Activated CD4-positive, alpha-beta T cell treated with anti-CD3 and anti-CD28 coated beads, Interleukin-2, Interleukin-6, amounts not matched to agents 100 ng/mL and 50 ng/mL, durations not matched to agents 16 hours and 8 hours (primary cell): Measurements from ENCODE around the gene OTOS.
A peak's percentile ranks its signal among the peaks of the same experiment; 100 is the strongest.

ENCODE experiments used
- DNase-seq: peaks from one replicate; pipeline ENCODE4 v3.0.0-alpha.2; 2020

Gene OTOS

GRCh38 chr2:240149943-240150784 is 9.7 kb upstream of the OTOS start:
- DNase-seq: peak; percentile 46

GRCh38 chr2:240147911-240148587 is 7.6 kb upstream of the OTOS start:
- no peak for DNase-seq

- DNase-seq: no peak
Measured at GRCh38 chr2:240147382-240147781, 6.9 kb upstream of the OTOS start.

GRCh38 chr2:240146627-240147278 is 6.3 kb upstream of the OTOS start:
- no peak for DNase-seq

- DNase-seq: no peak
Measured at GRCh38 chr2:240146141-240146561, 5.7 kb upstream of the OTOS start.

- no peak for DNase-seq
Measured at GRCh38 chr2:240145461-240145860, 5.0 kb upstream of the OTOS start.

- DNase-seq: no peak
Measured at GRCh38 chr2:240144649-240145261, 4.3 kb upstream of the OTOS start.

GRCh38 chr2:240143801-240144648 is 3.6 kb upstream of the OTOS start:
- DNase-seq: peak; percentile 84

GRCh38 chr2:240143276-240143675 is 2.8 kb upstream of the OTOS start:
- DNase-seq: no peak

GRCh38 chr2:240142859-240143258 is 2.4 kb upstream of the OTOS start:
- DNase-seq: no peak

GRCh38 chr2:240142256-240142775 is 1.9 kb upstream of the OTOS start:
- DNase-seq: no peak

- DNase-seq: no peak
Measured at GRCh38 chr2:240141736-240142135, 1.3 kb upstream of the OTOS start.

- no peak for DNase-seq
Measured at GRCh38 chr2:240140920-240141319, 462 bp upstream of the OTOS start.

GRCh38 chr2:240139666-240140393 is 628 bp downstream of the OTOS start:
- no peak for DNase-seq

- DNase-seq: no peak
Measured at GRCh38 chr2:240139011-240139441, 1.4 kb downstream of the OTOS start.

GRCh38 chr2:240138254-240138984 is 2.0 kb downstream of the OTOS start:
- DNase-seq: no peak

- no peak for DNase-seq
Measured at GRCh38 chr2:240137596-240138253, 2.7 kb downstream of the OTOS start.

- DNase-seq: peak; percentile 29
Measured at GRCh38 chr2:240136671-240137292, 3.7 kb downstream of the OTOS start.

- DNase-seq: peak; percentile 91
Measured at GRCh38 chr2:240136013-240136670, 4.3 kb downstream of the OTOS start, which contains the start of gene COPS9. TSS of gene COPS9 (minus strand) at chr2:240136305. CDS start at chr2:240136284, 21 bp downstream.
